NCI-H446 treated with DMSO at 0.1 percent for 48 hours (cell line): Measurements from ENCODE around the gene RUBCN.
"Not testable (repeated sequence)": the region's sequence is repeated elsewhere in the genome, so short reads cannot be mapped to it uniquely, and the experiment has no call there.

Experiments
- DNase-seq: peaks from one replicate; lab custom pipeline; 2025; lab: John Stamatoyannopoulos, UW

Gene RUBCN

DNA sequence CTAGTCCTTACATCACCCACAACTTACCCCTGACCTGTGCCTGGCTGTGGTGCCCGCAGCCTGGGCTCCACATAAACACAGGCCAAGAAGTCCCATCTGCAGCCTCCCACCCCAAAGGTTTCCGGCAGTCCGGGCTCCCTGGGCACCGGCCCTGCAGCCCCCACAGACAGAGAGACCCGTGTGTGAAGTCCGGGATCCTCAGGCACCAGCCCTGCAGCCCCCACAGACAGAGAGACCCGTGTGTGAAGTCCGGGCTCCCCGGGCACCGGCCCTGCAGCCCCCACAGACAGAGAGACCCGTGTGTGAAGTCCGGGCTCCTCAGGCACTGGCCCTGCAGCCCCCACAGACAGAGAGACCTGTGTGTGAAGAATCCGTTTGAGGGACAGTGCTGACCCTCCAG is 78.0 kb downstream of the RUBCN start:
- not testable (repeated sequence) for DNase-seq

DNA sequence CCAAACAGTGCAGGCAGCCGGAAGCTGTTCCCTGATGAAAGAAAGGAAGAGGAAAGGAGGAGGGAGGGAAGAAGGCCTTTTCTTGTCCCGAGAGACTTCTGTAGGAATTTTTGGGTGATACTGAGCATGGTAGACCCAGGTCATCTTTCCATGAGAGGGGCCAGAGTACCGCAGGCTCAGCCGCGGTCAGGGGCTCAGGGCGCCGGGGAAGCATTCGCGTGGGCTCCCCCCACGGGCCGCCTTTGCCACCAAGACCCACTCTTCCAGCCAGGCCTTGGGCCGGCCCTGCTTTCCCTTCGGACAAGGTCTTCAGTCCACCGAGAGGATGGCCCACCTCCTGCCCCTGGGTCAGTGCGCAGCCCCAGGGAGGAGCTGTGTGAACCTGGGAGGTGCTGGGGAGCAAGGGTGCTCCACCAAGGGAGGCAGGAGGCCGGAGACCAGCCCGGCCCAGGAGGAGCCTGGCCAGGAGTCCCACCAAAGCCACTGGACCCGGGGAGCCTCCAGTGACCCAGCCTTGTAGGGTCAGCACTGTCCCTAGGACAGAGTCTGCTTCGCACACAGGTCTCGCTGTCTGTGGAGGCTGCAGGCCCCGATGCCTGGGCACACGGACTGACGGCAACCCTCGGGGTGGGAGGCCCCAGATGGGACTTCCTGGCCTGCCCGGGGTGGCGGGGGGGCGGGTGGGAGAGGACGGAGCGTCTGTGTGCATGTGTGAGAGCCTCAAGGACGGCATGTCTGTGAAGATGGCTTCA is 79.0 kb downstream of the RUBCN start:
- DNase-seq = not testable (repeated sequence)

DNA sequence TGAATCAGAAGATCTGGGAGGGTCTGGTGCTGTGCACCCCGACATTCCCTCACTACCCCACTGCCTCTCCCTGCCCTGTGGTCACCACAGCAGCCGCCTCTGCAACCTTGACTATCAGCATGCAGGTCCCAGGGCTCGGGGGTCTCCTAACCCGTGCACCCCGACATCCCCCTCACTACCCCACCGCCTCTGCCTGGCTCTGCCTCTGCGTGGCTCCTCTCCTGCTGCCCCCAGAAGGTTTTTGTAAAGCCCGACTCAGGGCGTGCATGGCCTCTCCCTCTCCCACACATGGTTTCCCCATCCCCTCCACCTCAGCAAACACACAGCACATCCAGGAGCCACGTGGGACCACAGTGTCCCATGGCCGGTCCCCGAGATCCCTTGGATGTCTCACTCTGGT is 79.7 kb downstream of the RUBCN start:
- DNase-seq = not testable (repeated sequence)

DNA sequence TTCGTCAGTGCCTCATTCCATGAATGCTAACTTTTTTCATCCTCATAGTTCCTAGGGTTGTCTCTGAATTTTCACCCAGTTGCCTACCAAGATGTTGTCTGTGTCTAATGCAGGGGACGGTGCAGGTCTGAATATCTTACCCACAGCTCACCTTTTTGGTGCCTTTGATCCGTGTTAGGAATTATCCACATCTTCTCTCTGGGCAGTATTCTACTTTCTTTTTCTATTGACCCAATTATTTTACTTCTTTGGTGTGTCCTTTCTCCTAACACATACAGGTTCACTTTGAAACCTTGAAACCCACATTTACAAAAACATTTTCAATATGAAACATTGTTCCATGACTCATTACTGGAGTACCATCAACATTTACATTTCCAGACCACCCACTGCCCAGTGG is 80.6 kb downstream of the RUBCN start:
- DNase-seq = not testable (repeated sequence)

DNA sequence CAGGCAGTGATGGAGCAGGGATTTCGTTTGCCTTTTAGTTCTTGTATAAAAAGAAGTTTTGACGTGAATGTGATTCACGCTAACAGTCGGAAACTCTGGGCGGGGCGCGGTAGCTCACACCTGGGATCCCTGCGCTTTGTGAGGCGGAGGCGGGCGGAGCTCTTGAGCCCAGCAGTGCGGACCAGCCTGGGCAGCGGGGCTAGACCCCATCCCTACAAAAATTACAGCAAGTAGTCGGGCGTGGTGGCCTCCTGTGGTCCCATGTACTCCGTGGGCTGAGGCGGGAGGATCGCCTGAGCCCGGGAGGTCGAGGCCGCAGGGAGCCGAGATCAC is 81.7 kb downstream of the RUBCN start:
- DNase-seq = not testable (repeated sequence)

DNA sequence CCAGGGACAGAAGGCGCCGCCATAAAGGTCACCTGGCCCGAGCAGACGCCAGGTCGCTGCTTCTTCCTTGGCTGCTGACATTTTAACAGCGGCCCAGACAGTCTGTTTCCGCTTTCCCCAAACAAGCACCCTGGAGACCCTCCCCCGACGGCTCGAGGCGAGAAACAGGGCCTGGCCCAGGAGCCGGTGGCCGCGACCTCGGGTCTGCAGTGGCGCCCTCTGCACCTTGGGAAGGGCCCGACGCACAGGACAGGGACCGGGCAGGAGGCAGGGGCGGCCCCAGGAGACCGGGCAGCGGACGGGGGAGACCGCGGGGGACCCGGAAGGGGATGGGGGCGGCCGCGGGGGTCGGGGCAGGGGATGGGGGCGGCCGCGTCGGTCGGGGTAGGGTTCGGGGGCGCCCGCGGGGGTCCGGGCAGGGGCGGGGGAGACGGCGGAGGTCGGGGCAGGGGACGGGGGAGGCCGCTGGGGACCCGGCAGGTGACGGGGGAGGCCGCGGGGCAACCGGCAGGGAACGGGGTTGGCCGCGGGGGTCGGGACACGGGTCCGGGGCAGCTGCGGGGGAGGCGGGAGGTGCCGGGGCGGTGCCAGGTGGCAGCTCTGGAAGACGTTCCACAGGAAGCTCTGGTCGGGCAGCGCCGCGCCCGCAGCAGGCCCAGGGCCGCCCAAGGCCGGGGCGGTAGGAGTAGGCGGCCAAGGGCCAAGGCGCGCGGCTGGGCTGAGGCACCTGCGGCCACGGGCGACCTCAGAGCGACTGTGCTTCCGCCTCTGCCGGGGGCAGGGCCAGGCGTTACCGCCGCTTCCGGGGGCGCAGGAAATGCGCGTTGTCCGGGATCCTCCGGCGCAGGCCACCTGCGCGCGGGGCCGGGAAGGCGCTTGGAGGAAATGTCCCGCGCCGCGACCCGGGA is 82.4 kb downstream of the RUBCN start:
- DNase-seq = not testable (repeated sequence)

DNA sequence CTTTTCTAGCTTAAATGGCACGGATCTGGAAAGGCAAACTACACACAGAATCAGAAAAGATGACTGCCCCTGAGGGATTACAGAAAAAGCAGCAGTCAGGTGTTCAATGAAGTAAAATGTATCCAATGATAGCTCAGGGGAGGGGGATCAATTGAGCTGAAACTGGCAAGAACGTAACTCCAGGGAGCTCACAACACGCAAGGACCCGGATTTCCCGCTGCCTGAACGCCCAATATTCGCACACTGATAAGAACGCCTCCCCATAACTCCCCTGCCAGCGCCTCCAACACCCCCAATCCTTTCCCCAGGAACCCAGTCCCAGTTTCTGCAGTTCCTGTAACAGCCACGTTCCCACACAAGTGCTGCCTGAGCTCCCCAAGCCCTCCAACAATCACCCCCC is 83.8 kb downstream of the RUBCN start:
- not testable (repeated sequence) for DNase-seq

DNA sequence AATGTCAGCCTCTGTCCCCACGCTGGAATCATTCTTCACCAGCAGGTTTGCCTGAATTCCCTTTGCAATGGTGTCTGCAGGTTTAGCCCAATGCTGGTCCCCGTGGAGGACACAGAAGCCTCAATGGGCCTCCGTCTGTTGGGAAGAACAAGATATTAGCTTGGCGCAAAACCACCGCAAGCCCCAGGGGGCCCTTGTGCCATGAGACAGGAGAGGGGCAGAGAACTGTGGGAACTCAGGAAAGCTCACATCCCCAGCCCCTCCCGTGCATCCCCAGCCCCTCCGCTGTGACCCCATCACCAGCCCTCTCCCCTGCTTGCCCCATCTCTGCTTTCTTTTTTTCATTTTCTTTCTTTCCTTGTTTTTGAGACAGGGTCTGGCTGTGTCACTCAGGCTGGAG is 89.1 kb downstream of the RUBCN start:
- DNase-seq = not testable (repeated sequence)

DNA sequence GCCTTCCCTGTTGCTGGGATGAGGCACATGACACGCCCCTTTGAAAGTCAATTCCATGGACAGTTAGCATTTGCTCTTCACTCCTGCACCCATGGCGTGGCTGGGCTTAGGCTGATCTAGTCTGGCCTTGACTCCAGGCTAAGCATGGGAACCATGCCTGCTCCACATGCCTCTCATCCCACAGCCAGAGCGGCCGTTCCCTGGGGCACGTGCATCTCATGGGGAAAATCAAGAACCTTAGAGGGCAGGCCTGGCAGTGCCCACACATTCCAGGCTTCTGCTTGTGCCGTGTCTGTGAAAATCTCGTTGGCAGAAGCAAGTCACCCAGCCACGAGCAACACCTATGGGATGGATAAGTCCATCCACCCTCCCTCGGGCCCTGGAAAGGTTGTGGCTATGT is 89.5 kb downstream of the RUBCN start:
- not testable (repeated sequence) for DNase-seq

DNA sequence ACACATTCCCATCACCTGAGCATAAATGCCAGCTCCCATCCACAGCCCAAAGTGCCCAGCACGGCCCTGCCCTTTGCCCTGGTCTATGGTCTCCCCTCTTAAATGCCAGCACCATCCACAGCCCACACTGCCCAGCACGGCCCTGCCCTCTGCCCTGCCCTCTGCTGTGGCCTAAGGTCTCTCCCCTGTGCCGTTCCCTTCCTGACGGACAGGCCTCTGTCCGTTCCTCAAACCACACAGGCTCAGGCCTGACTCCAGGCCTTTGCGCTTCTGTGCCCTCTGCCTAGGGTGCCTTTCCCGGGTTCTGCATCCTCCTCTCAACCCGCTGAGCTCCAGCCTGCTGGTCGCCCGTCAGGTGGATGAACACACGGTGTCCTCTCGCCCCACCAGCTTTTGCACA is 90.4 kb downstream of the RUBCN start:
- not testable (repeated sequence) for DNase-seq

DNA sequence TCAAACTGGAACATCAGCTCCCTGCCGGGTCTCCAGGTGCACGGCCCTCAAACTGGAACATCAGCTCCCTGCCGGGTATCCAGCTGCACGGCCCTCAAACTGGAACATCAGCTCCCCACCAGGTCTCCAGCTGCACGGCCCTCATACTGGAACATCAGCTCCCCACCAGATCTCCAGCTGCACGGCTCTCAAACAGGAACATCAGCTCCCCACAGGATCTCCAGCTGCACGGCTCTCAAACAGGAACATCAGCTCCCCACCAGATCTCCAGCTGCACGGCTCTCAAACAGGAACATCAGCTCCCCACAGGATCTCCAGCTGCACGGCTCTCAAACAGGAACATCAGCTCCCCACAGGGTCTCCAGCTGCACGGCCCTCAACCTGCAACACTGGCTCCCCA is 99.1 kb downstream of the RUBCN start:
- DNase-seq = not testable (repeated sequence)

DNA sequence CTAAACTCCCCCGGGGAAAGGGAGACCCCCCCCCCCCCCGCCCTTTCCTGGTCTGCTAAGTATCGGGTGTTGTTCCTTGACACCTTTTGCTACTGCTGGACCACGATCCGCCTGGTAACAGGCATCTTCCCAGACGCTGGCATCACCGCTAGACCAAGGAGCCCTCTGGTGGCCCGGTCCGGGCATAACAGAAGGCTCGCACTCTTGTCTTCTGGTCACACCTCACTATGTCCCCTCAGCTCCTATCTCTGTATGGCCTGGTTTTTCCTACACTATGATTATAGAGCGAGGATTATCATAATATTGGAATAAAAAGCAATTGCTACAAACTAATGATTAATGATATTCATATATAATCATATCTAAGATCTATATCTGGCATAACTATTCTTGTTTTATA is 104.7 kb downstream of the RUBCN start:
- DNase-seq = not testable (repeated sequence)

DNA sequence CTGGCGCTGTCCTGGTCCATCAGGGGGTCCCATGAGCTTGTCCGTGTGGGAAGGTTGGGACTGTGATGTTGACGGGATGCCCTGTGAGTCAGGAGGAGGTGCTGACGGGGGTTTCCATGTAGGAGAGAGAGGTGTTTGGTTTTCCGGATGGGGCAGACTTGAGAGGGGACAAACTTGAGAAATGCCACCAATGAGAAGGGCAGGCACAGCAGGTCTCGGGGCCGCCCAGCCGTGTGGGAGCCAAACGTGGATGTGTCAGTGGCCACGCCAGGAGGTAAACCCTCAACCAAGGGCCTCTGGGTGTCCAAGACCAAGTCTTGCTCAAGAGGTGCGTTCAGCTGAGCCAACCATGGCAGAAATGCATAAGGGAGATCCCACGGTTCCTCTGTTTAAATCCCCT is 105.9 kb downstream of the RUBCN start:
- not testable (repeated sequence) for DNase-seq

DNA sequence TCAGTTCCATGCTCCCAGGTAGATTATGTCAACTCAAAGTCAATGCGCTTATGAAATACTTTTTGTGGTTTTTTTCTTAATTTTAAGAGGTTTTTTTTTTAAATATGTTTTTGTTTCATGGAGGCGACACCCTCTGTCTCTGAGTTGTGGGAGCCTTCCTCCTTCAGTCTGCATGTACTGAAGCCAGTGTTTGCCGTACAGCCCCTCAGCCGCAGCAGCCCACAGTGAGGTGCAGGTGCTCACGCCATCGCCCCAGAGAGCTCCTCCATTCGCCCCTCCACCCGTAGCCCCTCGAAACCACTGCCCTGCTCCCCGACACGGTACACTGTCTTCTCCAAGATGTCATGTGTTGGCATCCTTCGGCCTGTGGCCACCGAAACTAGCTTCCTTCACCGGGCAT is 107.4 kb downstream of the RUBCN start:
- not testable (repeated sequence) for DNase-seq

DNA sequence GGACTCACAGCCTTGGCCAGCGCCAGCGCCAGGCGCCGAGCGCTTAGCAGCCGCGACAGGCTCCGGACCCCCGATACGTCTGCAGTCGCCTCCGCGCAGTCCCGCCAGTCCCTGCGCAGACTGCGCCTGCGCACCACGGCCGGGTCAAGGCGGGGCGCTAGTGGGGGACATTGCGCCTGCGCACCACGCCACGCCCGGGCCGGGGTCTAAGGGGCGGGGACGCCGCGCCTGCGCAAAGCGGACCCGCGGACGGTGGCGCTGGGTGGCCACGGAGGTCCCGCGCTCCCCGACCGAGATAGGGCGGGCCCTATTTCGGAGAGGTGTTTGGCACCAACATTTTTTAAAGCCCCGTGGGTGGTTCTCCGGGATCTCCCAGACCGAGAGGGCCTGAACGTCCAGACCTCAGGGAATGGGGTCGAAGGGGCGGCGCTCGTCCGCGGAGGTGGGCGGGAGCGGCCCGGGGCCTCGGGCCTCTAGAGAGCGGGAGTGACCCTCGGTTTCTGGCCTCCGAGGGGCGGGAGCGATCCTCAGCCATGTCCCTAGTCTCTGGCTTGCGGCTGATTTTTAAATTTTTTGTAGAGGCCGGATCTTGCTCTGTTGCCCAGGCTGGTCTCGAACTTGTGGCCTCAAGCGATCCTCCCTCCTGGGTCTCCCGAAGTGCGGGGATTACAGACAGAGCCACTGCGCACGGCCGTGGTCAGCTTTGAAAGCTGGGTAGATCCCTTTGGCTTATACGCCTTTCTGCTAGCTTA is 108.8 kb downstream of the RUBCN start:
- not testable (repeated sequence) for DNase-seq

DNA sequence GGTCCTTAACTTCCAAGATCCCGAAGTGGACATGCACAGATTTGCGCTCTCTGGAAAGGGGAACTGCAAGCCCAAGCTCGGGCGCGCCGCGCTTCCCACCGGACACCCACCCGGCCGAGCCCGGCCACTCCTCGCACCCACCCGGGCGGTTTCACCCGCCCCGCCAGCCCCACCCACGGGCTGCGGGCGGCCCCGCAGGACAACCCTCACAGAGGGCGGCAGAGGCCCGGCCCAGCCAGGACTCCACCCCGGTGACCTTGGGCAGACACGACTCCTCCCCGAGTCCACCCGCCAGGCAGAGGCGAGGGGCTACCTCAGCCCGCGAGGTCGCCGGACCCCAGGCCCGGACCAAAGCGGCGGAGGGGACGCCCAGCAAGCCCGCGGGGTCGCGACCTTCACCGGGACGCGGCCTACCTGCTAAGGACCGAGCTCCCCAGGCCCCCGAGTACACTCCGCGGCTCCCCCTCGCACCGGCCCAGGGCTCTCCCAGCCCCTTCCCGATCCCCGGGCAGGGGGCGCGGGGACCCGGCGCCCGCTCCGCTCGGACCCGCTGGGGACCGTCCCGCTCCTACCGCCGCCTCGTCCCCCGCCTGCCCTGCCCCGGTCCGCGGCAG is 109.4 kb downstream of the RUBCN start:
- not testable (repeated sequence) for DNase-seq

DNA sequence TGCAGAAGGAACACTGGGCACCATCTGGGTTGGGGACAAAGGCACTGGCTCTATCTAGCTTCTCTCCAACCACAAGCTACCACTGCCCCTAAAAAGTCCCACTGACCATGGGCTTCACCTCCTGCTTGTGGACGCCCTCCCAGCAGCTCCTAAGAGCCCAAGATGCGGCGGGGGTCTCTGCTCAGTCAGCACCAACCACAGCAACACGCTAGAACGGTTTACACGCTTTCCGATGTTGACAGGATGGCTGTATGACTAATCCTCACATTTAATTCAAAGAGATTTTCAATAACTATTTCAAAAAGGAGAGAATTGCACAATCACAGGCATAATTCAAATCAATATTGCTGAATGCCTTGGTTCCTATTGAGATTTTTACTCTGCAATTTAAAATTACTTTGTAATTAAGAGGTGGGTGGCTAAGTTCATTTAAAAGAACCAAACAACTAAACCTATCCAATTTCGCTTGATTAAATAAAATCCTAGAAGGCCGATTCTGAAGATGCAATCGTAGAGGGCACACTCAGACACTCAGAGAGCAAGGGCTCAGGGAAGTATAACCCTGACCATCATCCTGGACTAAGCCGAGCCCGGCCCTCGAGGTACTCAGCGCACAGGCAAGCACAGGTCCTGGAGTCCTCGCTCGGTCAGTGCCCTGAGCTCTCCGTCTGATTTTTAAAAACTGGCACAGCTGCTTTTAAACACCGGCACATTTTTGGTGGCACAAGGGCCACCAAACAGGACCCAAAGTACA is 110.1 kb downstream of the RUBCN start:
- DNase-seq = not testable (repeated sequence)

DNA sequence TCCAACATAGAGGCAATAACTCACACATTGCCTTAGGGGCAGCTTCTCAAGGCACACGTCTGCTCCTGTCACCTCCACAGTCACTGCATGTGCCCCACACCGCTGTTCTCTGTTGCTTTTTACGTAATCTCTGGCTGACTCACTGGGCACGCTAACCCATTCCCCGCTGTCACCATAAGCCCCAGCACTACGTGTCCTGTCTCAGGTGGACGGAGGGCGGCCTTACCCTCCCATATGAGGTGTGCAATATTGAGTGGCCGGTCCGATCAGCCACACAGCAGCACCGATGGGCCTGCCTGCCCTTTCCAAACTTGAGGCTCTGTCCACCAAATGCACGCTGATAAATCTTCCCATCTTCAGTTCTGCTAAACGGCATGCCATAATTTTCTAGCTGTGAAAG is 115.2 kb downstream of the RUBCN start:
- not testable (repeated sequence) for DNase-seq
